ENCODE results near the gene CCDC106.

The CCDC106 gene

DNA sequence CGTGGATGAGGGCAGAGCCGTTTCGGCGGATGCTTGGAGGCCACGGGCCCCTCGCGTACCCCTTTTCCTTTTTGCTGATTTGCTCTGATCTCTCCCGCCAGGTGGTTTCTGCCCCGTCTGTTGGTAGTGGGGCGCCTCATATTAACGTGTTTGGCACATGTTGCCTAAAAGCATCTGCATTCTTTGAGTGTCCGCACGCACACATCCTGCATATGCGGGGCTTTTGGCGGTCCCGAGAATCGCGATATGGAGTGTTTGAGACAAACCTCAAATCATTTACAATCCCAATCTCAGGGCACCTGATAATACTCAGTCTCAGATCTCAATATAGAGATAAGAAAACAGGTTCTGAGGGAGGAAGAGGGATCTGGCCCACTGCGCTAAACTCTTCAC, 7.6 kb downstream of the CCDC106 start:
- no peak for DNase-seq (ENCODE audit: low read depth)
- H3K4me3 ChIP-seq (ENCODE audit: control insufficient read depth, low read depth, low read length), result peak overlapping the region; percentile 93
- TF ChIP-seq, protein P1, sequence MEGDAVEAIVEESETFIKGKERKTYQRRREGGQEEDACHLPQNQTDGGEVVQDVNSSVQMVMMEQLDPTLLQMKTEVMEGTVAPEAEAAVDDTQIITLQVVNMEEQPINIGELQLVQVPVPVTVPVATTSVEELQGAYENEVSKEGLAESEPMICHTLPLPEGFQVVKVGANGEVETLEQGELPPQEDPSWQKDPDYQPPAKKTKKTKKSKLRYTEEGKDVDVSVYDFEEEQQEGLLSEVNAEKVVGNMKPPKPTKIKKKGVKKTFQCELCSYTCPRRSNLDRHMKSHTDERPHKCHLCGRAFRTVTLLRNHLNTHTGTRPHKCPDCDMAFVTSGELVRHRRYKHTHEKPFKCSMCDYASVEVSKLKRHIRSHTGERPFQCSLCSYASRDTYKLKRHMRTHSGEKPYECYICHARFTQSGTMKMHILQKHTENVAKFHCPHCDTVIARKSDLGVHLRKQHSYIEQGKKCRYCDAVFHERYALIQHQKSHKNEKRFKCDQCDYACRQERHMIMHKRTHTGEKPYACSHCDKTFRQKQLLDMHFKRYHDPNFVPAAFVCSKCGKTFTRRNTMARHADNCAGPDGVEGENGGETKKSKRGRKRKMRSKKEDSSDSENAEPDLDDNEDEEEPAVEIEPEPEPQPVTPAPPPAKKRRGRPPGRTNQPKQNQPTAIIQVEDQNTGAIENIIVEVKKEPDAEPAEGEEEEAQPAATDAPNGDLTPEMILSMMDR (conservative IDR thresholded peaks at IDR 0.05; ENCODE audit: control insufficient read depth, insufficient read depth, low read depth, low read length), result no peak

DNA sequence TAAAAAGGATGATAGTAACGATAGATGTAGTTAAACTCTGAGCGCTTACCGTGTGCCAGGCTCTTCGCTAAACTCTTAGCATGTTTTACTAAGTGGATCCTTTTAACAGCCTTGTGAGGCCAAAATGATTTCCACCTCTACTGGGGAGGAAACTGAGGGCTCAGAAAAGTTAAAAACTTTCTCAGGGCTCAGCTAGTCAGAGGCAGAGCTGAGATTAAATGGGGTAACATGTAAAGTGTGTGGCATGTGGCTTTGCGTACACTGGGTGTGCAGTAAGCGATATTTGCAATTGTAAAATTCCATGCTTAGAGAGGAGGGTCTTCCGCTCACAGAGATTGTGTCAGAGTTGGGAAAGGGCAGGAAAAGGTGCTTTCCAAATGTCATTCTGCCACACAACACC, 8.5 kb downstream of the CCDC106 start:
- peak overlapping the region; percentile 93 for H3K4me3 ChIP-seq (ENCODE audit: control insufficient read depth, low read depth, low read length)
- no peak for DNase-seq (ENCODE audit: low read depth)
- TF ChIP-seq, protein P1 (conservative IDR thresholded peaks at IDR 0.05; ENCODE audit: control insufficient read depth, insufficient read depth, low read depth, low read length), result no peak

DNA sequence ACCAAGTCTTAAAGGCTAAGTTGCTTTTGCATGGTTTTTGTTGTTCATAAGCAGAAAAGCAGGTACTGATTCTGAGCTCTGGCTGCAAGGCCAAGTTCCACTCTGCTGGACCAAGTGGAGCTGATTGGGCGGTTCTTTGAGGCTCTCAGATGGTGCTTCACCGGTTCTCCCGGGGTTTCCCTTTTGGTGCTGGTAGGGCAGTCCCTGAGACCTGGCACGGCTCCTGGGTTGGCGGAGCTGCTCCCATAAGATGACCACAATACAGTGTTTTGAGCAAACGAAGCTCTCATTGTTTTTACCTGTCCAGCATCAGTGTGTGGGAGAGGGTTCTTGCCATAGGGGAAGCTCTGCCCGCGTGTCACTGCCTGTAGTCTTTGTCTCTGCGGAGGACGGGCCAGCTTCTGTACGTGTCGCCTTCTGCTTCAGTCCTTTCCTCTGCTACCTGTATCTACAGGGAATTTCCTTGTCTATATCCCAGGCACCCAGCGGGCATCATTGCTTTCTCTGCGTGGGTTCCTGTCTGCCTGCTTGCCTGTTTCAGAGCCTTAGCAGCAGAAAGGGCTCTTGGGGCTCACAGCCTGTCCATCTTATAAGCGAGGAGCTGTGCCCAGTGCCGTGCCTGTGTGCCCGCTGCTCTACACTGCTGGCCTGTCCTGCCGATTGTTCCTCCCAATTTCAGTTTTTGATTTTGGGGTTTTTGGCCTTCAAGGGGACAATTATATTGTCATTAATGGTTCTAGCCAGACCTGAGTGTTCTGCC, 9.2 kb downstream of the CCDC106 start:
- TF ChIP-seq, protein P1 (conservative IDR thresholded peaks at IDR 0.05; ENCODE audit: control insufficient read depth, insufficient read depth, low read depth, low read length), result no peak
- peak overlapping the region; percentile 93 for H3K4me3 ChIP-seq (ENCODE audit: control insufficient read depth, low read depth, low read length)
- peak; percentile 39 for DNase-seq (ENCODE audit: low read depth)

DNA sequence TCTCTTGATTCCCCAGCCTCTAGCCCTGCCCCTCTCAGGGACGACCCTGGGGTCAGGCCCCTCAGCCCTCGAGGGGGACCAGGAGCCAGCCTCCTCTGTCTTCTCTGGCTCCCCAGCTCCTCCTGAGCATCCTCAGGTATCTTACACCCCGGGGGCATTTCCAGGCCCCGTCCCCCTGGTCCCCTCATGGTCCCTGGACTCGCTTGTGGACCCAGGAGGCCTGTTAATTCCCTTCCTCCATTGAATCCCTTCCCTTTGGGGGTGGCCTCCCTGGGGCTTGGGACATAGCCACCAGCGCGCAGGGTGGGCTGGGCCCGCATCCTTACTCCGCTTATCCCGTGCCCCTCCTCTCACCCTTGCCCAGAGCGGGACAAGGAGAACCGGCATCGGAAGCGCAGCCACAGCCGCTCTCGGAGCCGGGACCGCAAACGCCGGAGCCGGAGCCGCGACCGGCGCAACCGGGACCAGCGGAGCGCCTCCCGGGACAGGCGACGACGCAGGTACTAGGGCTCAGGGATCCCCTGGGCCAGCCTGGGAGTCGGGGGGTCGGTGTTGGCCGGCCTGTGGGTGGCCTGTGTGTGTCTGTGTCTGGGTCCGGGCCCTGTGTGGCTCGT, 10.9 kb downstream of the CCDC106 start:
- DNase-seq (ENCODE audit: low read depth), result no peak
- H3K4me3 ChIP-seq (ENCODE audit: control insufficient read depth, low read depth, low read length), result no peak overlapping the region
- TF ChIP-seq, protein P1 (conservative IDR thresholded peaks at IDR 0.05; ENCODE audit: control insufficient read depth, insufficient read depth, low read depth, low read length), result no peak

DNA sequence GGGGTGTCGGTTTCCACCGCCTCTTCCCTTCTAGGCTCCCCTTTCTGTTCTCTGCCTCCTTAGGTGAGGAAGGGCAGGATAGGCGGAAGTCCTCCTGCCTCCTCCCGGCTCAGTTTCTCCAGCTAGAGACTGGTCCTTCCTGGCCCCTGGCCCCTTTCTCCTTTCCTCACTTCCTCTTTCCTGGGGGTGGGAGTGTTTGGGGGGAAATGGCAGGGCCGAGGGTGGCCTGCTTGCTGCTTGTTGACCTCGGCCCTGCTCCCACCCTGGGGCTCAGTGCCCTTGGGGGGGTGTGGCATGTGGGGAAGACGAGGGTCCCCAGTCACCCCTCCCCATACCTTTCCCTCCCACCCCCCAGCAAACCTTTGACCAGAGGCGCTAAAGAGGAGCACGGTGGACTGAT, 11.8 kb downstream of the CCDC106 start:
- no peak for DNase-seq (ENCODE audit: low read depth)
- H3K4me3 ChIP-seq (ENCODE audit: control insufficient read depth, low read depth, low read length), result no peak overlapping the region
- TF ChIP-seq, protein P1 (conservative IDR thresholded peaks at IDR 0.05; ENCODE audit: control insufficient read depth, insufficient read depth, low read depth, low read length), result no peak

DNA sequence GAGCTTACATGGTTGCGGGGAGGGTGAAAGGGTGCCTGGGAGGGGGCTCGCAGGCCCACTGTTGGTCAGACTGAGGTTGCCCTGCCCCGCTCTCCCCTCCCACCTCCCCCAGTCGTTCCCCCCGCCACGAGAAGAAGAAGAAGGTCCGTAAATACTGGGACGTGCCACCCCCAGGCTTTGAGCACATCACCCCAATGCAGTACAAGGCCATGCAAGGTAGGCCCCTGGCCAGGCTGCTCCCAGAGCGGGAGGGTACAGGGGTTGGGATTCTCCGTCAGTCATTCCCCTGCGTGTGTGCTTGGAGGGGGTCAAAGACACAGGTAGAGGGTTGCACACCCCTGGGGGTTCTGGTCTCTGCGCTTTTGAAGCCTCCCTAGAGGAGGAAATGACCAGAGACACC, 12.4 kb downstream of the CCDC106 start:
- TF ChIP-seq, protein P1 (conservative IDR thresholded peaks at IDR 0.05; ENCODE audit: control insufficient read depth, insufficient read depth, low read depth, low read length), result no peak
- H3K4me3 ChIP-seq (ENCODE audit: control insufficient read depth, low read depth, low read length), result no peak overlapping the region
- DNase-seq (ENCODE audit: low read depth), result no peak
